Measurements from ENCODE around the gene PUDP. TPM values are rescaled to one million over a fixed set of nuclear protein-coding genes. Genes with fewer than 3 reads are reported as not detected.

PUDP gene
- total RNA-seq, 3 donors from 2014 or later, result 6.2 to 20.3 (median 17.9) TPM

DNA sequence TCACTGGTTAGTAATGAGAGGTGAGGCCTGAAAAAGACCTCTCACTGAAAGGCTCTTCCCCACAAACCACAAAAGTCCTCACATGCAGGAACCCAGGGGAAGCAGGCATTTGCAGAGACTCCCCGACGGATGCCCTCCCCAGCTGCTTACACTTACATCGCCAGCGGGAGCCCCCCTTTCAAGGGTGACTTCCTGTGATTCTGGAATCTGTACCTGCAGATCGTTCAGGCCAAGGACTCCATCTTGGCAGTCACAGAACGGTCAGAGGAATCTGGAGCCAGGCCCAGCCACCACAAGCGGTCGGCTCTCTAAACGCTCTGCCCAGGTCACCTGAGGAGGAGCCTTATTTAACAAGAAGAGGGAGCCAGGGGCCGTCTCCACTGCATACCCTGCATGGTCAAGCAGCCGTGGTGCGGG is 71.7 kb downstream of the PUDP start:
- Histone ChIP-seq H3K4me1 (no peaks in the 10 kb centered on the region), H3K27me3 (no peaks in the 10 kb centered on the region), H3K9me3 (no peaks in the 10 kb centered on the region), H3K36me3 (no peaks in the 10 kb centered on the region), H3K4me3 (no peak overlapping the region), H3K27ac (no peak overlapping the region)
- DNase-seq (ENCODE audit: low spot score in 2 of 2), result no peak
- intact Hi-C loops (cut with DNase I; ENCODE audit: low total_unique reads), result no loop called here
- TF ChIP-seq, protein P1, sequence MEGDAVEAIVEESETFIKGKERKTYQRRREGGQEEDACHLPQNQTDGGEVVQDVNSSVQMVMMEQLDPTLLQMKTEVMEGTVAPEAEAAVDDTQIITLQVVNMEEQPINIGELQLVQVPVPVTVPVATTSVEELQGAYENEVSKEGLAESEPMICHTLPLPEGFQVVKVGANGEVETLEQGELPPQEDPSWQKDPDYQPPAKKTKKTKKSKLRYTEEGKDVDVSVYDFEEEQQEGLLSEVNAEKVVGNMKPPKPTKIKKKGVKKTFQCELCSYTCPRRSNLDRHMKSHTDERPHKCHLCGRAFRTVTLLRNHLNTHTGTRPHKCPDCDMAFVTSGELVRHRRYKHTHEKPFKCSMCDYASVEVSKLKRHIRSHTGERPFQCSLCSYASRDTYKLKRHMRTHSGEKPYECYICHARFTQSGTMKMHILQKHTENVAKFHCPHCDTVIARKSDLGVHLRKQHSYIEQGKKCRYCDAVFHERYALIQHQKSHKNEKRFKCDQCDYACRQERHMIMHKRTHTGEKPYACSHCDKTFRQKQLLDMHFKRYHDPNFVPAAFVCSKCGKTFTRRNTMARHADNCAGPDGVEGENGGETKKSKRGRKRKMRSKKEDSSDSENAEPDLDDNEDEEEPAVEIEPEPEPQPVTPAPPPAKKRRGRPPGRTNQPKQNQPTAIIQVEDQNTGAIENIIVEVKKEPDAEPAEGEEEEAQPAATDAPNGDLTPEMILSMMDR (IDR thresholded peaks at IDR 0.05), result no peak
- no peak for TF ChIP-seq POLR2A (IDR thresholded peaks at IDR 0.05)
- no peak for TF ChIP-seq POLR2AphosphoS5 (IDR thresholded peaks at IDR 0.05)

DNA sequence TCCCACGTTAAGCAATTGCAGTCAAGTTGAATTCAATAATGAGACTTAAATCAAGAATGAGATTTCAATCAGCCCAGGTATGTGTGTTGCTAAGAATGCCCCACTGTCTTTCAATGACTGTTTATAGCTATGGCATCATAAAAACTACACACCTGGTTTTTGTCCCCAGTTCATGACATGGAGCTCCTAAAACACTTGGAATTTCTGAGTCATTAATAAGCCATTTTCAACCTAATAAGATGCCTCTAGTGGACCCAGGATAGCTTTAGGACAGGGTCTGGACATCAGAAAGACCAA is 73.1 kb downstream of the PUDP start:
- DNase-seq (ENCODE audit: low spot score in 2 of 2), result no peak
- H3K4me3 ChIP-seq, result no peak overlapping the region
- H3K36me3 ChIP-seq, result no peaks in the 10 kb centered on the region
- H3K9me3 ChIP-seq, result no peaks in the 10 kb centered on the region
- no peak overlapping the region for H3K27ac ChIP-seq
- intact Hi-C loops (cut with DNase I; ENCODE audit: low total_unique reads), result no loop called here
- no peak for TF ChIP-seq POLR2A (IDR thresholded peaks at IDR 0.05)
- TF ChIP-seq, protein P1 (IDR thresholded peaks at IDR 0.05), result no peak
- TF ChIP-seq POLR2AphosphoS5 (IDR thresholded peaks at IDR 0.05), result no peak
- H3K4me1 ChIP-seq, result no peaks in the 10 kb centered on the region
- H3K27me3 ChIP-seq, result no peaks in the 10 kb centered on the region

DNA sequence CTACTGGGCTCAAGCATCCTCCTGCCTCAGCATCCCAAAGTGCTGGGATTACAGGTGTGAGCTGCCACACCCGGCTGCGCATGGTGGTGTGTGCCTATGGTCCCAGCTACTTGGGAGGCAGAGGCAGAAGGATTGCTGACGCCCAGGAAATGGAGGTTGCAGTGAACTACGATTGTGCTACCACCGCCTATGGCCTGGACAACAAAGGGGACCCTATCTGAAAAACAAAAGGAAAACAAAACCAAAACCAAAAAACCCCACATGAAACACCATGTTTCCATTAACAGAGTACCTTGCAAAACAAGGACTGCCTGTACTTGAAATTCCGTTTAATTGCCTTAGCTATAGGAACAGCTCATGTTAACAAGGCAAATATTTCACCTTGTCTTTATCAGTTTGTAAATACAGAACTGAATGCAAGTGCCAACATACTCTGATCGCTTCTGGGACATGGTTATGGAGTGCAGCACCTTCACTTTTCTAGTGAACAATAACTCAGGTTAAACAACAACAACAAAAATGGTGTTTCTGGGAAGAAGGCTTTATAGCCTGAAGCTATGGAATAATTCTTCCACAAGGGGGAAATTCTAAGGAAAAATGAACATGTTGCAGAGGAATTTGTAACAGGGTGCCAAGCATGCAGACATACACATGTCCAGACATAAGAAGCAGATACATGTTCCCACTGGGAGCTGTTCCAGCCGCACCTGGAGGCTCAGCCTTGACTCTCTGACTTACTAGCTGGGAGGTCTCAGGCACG is 73.6 kb downstream of the PUDP start:
- no peak overlapping the region for H3K4me3 ChIP-seq
- H3K27me3 ChIP-seq, result no peaks in the 10 kb centered on the region
- H3K9me3 ChIP-seq, result no peaks in the 10 kb centered on the region
- H3K4me1 ChIP-seq, result no peaks in the 10 kb centered on the region
- intact Hi-C loops (cut with DNase I; ENCODE audit: low total_unique reads), result no loop called here
- TF ChIP-seq, protein P1 (IDR thresholded peaks at IDR 0.05), result no peak
- TF ChIP-seq POLR2AphosphoS5 (IDR thresholded peaks at IDR 0.05) (no peak), POLR2A (IDR thresholded peaks at IDR 0.05) (no peak)
- no peak overlapping the region for H3K27ac ChIP-seq
- DNase-seq (ENCODE audit: low spot score in 2 of 2), result no peak
- no peaks in the 10 kb centered on the region for H3K36me3 ChIP-seq

DNA sequence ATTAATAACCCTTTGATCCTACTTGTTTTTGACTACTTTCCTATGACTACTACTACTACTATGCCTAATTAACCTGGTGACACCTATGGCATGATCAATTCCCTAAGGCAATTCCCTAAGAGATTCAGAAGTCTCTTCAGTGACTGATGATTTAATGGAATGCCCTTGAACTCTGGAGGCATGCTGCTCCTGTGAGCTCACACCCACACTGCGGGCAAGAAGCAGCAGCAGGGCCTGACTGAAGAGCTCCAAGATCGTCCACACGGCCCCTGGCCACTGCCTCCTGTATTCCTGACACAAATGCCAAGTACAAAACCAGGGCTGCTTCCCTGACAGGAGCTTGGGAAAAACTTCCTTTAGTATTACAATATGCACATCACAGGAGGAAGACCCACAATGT is 74.6 kb downstream of the PUDP start:
- Histone ChIP-seq H3K27ac (no peak overlapping the region), H3K4me1 (no peaks in the 10 kb centered on the region), H3K4me3 (no peak overlapping the region), H3K9me3 (no peaks in the 10 kb centered on the region), H3K36me3 (no peaks in the 10 kb centered on the region), H3K27me3 (no peaks in the 10 kb centered on the region)
- TF ChIP-seq, protein P1 (IDR thresholded peaks at IDR 0.05), result no peak
- no peak for TF ChIP-seq POLR2A (IDR thresholded peaks at IDR 0.05)
- no peak for TF ChIP-seq POLR2AphosphoS5 (IDR thresholded peaks at IDR 0.05)
- intact Hi-C loops (cut with DNase I; ENCODE audit: low total_unique reads), result no loop called here
- no peak for DNase-seq (ENCODE audit: low spot score in 2 of 2)

DNA sequence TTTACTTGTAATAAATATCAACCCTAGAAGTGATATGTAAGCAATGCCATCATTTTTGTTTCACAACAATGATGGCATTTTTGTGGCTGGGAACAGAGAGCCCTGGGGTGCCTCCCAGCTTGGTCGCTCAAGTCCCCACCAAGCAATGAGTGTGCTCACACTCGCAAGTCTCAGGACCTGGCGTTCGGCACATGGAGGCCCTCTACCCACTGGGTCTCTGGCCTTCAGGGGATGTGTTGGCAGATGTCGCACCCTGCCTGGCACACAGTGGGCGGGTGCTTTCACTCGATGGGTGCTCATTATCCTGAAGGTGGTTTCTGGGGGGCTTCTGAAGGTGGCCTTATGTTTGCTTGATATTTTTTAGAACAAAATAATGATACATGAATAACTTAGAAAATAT is 75.1 kb downstream of the PUDP start:
- intact Hi-C loops (cut with DNase I; ENCODE audit: low total_unique reads), result no loop called here
- TF ChIP-seq POLR2AphosphoS5 (IDR thresholded peaks at IDR 0.05) (no peak), POLR2A (IDR thresholded peaks at IDR 0.05) (no peak)
- TF ChIP-seq, protein P1 (IDR thresholded peaks at IDR 0.05), result no peak
- no peak overlapping the region for H3K27ac ChIP-seq
- no peak overlapping the region for H3K4me3 ChIP-seq
- no peaks in the 10 kb centered on the region for H3K36me3 ChIP-seq
- no peaks in the 10 kb centered on the region for H3K9me3 ChIP-seq
- no peaks in the 10 kb centered on the region for H3K4me1 ChIP-seq
- no peak for DNase-seq (ENCODE audit: low spot score in 2 of 2)
- H3K27me3 ChIP-seq, result no peaks in the 10 kb centered on the region
